ENCODE data around the gene DNAJC7.
A peak's percentile ranks its signal among the peaks of the same experiment; 100 is the strongest.

DNAJC7 gene

GRCh38 chr17:42049834-42050392 lies 32.7 kb upstream of the DNAJC7 start:
- H3K4me3 ChIP-seq (replicated peaks; ENCODE audit: low read depth, low read length), result peak overlapping the region; percentile 54
- no peak for TF ChIP-seq CTCF (IDR thresholded peaks at IDR 0.05; ENCODE audit: insufficient read depth, low read length, poor library complexity, severe bottlenecking)
- H3K27me3 ChIP-seq (replicated peaks; ENCODE audit: control insufficient read depth, insufficient read depth, low read length), result peaks cover 2% of the 10 kb centered on the region
- no peaks in the 10 kb centered on the region for H3K36me3 ChIP-seq (ENCODE audit: control insufficient read depth, insufficient read depth, low read length)
- no peak for DNase-seq (ENCODE audit: extremely low read depth, insufficient read length)

GRCh38 chr17:42047343-42047742 lies 30.1 kb upstream of the DNAJC7 start:
- no peak overlapping the region for H3K4me3 ChIP-seq (replicated peaks; ENCODE audit: low read depth, low read length)
- TF ChIP-seq CTCF (IDR thresholded peaks at IDR 0.05; ENCODE audit: insufficient read depth, low read length, poor library complexity, severe bottlenecking), result no peak

GRCh38 chr17:42045719-42046118 lies 28.5 kb upstream of the DNAJC7 start:
- no peak for TF ChIP-seq CTCF (IDR thresholded peaks at IDR 0.05; ENCODE audit: insufficient read depth, low read length, poor library complexity, severe bottlenecking)
- Histone ChIP-seq H3K27me3 (replicated peaks; ENCODE audit: control insufficient read depth, insufficient read depth, low read length) (peaks cover 2% of the 10 kb centered on the region), H3K36me3 (ENCODE audit: control insufficient read depth, insufficient read depth, low read length) (no peaks in the 10 kb centered on the region), H3K4me3 (replicated peaks; ENCODE audit: low read depth, low read length) (no peak overlapping the region)
- no peak for DNase-seq (ENCODE audit: extremely low read depth, insufficient read length)

More at GRCh38 chr17:42047343-42047742, 30.1 kb upstream of the DNAJC7 start:
- no peak for DNase-seq (ENCODE audit: extremely low read depth, insufficient read length)
- peaks cover 2% of the 10 kb centered on the region for H3K27me3 ChIP-seq (replicated peaks; ENCODE audit: control insufficient read depth, insufficient read depth, low read length)
- no peaks in the 10 kb centered on the region for H3K36me3 ChIP-seq (ENCODE audit: control insufficient read depth, insufficient read depth, low read length)

- no peaks in the 10 kb centered on the region; the same call in 1 of the 2 replicates for H3K27me3 ChIP-seq (replicated peaks; ENCODE audit: control insufficient read depth, insufficient read depth, low read length)
- no peak for DNase-seq (ENCODE audit: extremely low read depth, insufficient read length)
Observed at GRCh38 chr17:42042598-42043319, 25.5 kb upstream of the DNAJC7 start.

GRCh38 chr17:42041619-42042018 lies 24.4 kb upstream of the DNAJC7 start:
- Histone ChIP-seq H3K36me3 (ENCODE audit: control insufficient read depth, insufficient read depth, low read length) (no peaks in the 10 kb centered on the region), H3K4me3 (replicated peaks; ENCODE audit: low read depth, low read length) (no peak overlapping the region), H3K27me3 (replicated peaks; ENCODE audit: control insufficient read depth, insufficient read depth, low read length) (no peaks in the 10 kb centered on the region; the same call in 1 of the 2 replicates)
- TF ChIP-seq CTCF (IDR thresholded peaks at IDR 0.05; ENCODE audit: insufficient read depth, low read length, poor library complexity, severe bottlenecking), result no peak
- DNase-seq (ENCODE audit: extremely low read depth, insufficient read length), result no peak

More at GRCh38 chr17:42042598-42043319, 25.5 kb upstream of the DNAJC7 start:
- H3K4me3 ChIP-seq (replicated peaks; ENCODE audit: low read depth, low read length), result no peak overlapping the region
- no peak for TF ChIP-seq CTCF (IDR thresholded peaks at IDR 0.05; ENCODE audit: insufficient read depth, low read length, poor library complexity, severe bottlenecking)
- no peaks in the 10 kb centered on the region for H3K36me3 ChIP-seq (ENCODE audit: control insufficient read depth, insufficient read depth, low read length)

Data from GM06990 (cell line).